ENCODE measurements around the gene PLCH2. TPM values are rescaled to one million over a fixed set of nuclear protein-coding genes. Genes with fewer than 3 reads are reported as not detected.

Gene PLCH2
- total RNA-seq, 2 donors from 2014 or later = 5.7 to 27.4 TPM

DNA sequence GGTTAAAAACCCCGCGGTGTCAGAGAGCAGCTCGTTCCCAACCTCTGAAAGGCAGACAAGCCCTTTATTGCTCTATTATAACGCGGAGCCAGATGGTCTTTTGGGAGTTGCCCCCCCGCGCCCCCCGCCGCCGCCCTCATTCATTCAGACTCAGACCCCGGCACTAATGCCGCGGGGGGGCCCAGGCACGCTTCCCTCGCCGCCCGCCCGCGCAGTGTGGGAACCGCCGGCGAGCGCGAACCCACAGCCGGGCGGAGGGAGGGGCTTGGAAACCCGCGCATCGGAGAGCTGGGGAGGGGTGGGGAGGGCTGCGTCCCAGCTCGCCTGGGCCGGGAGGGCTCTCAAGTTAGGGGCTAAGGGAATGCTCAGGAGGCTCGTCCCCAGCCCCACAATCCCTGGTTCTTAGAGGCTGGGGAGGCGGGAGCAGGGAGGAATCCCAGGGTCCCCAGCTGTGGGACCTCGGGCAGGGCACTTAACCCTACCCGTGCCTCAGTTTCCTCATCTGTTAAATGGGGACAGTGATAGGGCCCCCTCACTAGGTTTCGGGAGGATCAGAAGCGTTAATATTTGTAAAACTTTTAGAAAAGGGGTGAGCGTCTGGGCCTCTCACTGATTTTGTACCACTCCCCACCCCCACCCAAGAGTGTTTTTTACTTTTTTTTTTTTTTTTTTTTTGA, 64.9 kb downstream of the PLCH2 start:
- Histone ChIP-seq H3K27ac (no peak overlapping the region), H3K9me3 (no peaks in the 10 kb centered on the region), H3K27me3 (peaks cover 0 to 4% of the 10 kb centered on the region in 2 donors), H3K4me3 (no peak overlapping the region), H3K4me1 (peaks cover 14% of the 10 kb centered on the region), H3K36me3 (replicated peaks in 1 of 2; ENCODE audit: insufficient read depth in 1 of 2, low read depth in 2 of 2) (no peaks in the 10 kb centered on the region)
- TF ChIP-seq, protein P1, sequence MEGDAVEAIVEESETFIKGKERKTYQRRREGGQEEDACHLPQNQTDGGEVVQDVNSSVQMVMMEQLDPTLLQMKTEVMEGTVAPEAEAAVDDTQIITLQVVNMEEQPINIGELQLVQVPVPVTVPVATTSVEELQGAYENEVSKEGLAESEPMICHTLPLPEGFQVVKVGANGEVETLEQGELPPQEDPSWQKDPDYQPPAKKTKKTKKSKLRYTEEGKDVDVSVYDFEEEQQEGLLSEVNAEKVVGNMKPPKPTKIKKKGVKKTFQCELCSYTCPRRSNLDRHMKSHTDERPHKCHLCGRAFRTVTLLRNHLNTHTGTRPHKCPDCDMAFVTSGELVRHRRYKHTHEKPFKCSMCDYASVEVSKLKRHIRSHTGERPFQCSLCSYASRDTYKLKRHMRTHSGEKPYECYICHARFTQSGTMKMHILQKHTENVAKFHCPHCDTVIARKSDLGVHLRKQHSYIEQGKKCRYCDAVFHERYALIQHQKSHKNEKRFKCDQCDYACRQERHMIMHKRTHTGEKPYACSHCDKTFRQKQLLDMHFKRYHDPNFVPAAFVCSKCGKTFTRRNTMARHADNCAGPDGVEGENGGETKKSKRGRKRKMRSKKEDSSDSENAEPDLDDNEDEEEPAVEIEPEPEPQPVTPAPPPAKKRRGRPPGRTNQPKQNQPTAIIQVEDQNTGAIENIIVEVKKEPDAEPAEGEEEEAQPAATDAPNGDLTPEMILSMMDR (IDR thresholded peaks at IDR 0.05) = no peak
- no peak for TF ChIP-seq POLR2A (IDR thresholded peaks at IDR 0.05)
- 25 to 55% methylated on average over 6 to 14 of the region's 39 CpGs for WGBS, 2 donors
- DNase-seq (no peak), ATAC-seq (no peak)
- intact Hi-C loops (cut with DNase I) = no loop called here

DNA sequence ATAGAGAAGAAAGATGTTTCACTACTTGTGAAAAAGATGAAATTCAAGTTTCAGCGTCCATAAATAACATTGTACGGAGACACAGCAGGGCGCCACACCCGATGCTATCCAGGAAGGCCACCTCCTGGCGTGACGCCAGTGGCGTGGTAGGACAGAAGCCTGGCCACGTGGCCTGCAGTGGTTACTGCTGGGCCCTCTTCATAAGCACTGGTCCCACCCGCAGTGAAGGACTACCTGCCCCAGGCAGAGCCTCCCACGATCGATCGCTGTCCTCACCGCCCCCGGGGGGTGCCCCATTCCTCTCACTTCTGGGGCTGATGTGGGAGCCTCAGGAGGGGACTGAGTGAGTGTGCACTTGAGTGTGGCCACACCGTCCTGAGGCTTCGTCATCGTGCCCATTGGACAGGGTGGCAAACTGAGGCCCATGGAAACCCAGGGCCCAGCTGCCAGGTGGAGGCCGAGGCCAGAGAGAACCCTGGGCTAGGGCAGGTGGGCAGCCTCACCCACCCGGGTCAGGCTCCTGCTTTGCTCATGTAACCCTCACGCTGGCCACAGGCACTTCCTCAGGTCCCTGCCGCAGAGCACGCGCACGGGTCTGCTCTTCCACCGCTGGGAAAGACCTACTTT, 65.6 kb downstream of the PLCH2 start:
- Histone ChIP-seq H3K27me3 (peaks cover 0 to 4% of the 10 kb centered on the region in 2 donors), H3K9me3 (no peaks in the 10 kb centered on the region), H3K27ac (no peak overlapping the region), H3K4me1 (peaks cover 20% of the 10 kb centered on the region), H3K4me3 (no peak overlapping the region), H3K36me3 (replicated peaks in 1 of 2; ENCODE audit: insufficient read depth in 1 of 2, low read depth in 2 of 2) (no peaks in the 10 kb centered on the region)
- ATAC-seq (no peak), DNase-seq (peak in 2 of 4 donors; percentile 57 to 59)
- intact Hi-C loops (cut with DNase I) = no loop called here
- no peak for TF ChIP-seq POLR2A (IDR thresholded peaks at IDR 0.05)
- TF ChIP-seq, protein P1 (IDR thresholded peaks at IDR 0.05) = no peak
- WGBS, 2 donors = 67 to 70% methylated on average over 23 to 25 of the region's 25 CpGs

DNA sequence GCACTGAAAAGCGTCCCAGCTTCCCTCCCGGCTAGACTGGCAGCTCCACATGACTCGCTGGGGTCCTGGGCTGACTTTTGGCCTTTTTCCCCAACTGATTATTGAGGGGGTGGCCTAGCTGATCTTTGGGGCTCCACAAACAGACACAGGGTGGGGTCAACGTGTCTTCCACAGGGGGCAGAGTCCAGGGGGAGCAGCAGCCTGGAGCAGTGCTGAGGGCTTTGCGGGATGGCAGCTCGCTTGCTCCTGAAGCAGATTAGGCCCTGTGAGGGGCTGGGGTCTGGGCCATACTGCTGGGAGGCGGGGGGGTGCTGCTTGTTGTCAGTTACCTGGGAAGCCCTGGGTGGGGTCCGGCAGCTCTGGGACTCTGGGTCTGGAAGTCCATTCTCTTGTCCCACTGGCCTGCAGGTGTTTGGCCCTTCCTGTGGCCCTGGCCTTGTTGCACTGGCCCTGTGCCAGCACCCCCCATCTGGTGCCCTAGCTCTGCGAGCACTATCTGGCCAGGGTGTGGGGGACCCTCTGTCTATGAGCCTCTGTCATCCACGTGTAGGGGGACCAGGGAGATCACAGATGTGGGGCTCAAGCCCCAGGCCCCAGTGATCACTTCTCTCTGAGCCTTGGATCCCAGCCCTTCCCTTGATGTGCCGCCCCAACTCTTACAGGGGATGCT, 66.3 kb downstream of the PLCH2 start:
- intact Hi-C loops (cut with DNase I) = no loop called here
- TF ChIP-seq, protein P1 (IDR thresholded peaks at IDR 0.05) = no peak
- TF ChIP-seq POLR2A (IDR thresholded peaks at IDR 0.05) = no peak
- Histone ChIP-seq H3K36me3 (replicated peaks in 1 of 2; ENCODE audit: insufficient read depth in 1 of 2, low read depth in 2 of 2) (no peaks in the 10 kb centered on the region), H3K4me3 (no peak overlapping the region), H3K4me1 (peaks cover 26% of the 10 kb centered on the region), H3K27me3 (peaks cover 0 to 4% of the 10 kb centered on the region in 2 donors), H3K27ac (no peak overlapping the region), H3K9me3 (no peaks in the 10 kb centered on the region)
- 81 to 88% methylated on average over 2 to 11 of the region's 11 CpGs for WGBS, 2 donors
- no peak for ATAC-seq
- no peak for DNase-seq

DNA sequence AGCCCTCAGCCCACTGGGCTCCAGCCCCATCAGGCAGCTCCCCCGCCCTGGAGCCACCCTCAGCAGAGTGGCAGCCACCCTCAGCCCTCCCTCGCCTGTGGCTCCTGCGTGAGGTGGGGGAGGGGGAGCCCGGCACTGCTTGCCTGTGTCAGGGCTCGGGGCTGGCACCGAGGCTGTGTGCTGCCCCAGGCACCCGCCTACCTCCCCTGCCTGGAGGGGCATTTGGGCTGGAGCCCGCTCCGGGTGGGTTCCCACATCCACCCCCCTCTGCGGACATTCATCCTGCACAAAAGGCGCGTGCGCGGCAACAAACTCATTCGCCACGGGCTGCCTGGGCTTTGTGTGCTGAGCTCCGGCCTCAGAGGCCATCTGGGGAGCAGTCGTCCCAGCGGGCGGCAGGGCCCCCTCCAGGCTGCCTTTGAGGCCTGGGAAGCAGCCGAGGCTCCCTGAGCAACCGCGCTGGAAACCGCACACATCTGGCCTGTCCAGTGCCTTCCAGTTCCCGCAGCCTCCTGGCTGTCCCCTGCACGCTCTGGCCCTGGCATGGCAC, 67.5 kb downstream of the PLCH2 start:
- DNase-seq (no peak), ATAC-seq (no peak)
- H3K9me3 ChIP-seq = no peaks in the 10 kb centered on the region
- H3K4me3 ChIP-seq = no peak overlapping the region
- 58% methylated on average over 16 of the region's 26 CpGs; no CpG with 5 or more reads in 1 of the 2 donors for WGBS, 2 donors
- H3K27ac ChIP-seq = no peak overlapping the region
- H3K36me3 ChIP-seq (replicated peaks in 1 of 2; ENCODE audit: insufficient read depth in 1 of 2, low read depth in 2 of 2) = no peaks in the 10 kb centered on the region
- peaks cover 0 to 4% of the 10 kb centered on the region in 2 donors for H3K27me3 ChIP-seq
- no peak for TF ChIP-seq POLR2A (IDR thresholded peaks at IDR 0.05)
- TF ChIP-seq, protein P1 (IDR thresholded peaks at IDR 0.05) = no peak
- intact Hi-C loops (cut with DNase I) = no loop called here
- H3K4me1 ChIP-seq = peaks cover 37% of the 10 kb centered on the region

All from body of pancreas (tissue), 4 donors.